Activated naive CD4-positive, alpha-beta T cell treated with anti-CD3 and anti-CD28 coated beads, Interleukin-2, amount 50 U/mL, for 72 hours (primary cell): ENCODE data around the gene TANGO2. TPM values are rescaled to one million over a fixed set of nuclear protein-coding genes. Genes with fewer than 3 reads are reported as not detected.
"Not testable (repeated sequence)": the region's sequence is repeated elsewhere in the genome, so short reads cannot be mapped to it uniquely, and the experiment has no call there.

Source experiments
- ATAC-seq, 2 donors: fragments of 150-1000 bp; cut with Tn5 transposase; 2 replicates each; pipeline ENCODE4 v1.10.0; 2021; ENCODE audit warnings: mild to moderate bottlenecking in 2 of 2, moderate library complexity in 2 of 2
- DNase-seq, 2 donors: peaks; one replicate each; pipeline ENCODE4 v3.0.0; 2021 to 2022; ENCODE audit warnings: low spot score in 2 of 2
- H3K27ac Mint-ChIP-seq, 2 donors: one replicate each; pipeline ENCODE4 v1.8.0; 2022; ENCODE audit warnings: mild to moderate bottlenecking in 2 of 2, mixed read lengths in 2 of 2
- H3K36me3 Mint-ChIP-seq, 2 donors: one replicate each; pipeline ENCODE4 v1.8.0; 2022; ENCODE audit warnings: mixed read lengths in 2 of 2
- H3K9me3 Mint-ChIP-seq, 2 donors: one replicate each; pipeline ENCODE4 v1.8.0; 2022; ENCODE audit warnings: mixed read lengths in 2 of 2
- total RNA-seq, 2 donors: library from RNA; stranded (reverse); gene quantifications; one replicate each; pipeline ENCODE4 v1.2.3, GENCODE V29; 2022

Gene TANGO2
- total RNA-seq, 2 donors from 2014 or later: 19.1 to 19.3 TPM

- Mint-ChIP-seq H3K36me3 (no peaks in the 10 kb centered on the region), H3K27ac (no peak overlapping the region), H3K9me3 (no peaks in the 10 kb centered on the region)
- no peak for DNase-seq
- no peak for ATAC-seq
These were observed 36.8 kb downstream of the TANGO2 start for GRCh38 chr22:20057596-20058268.

DNA sequence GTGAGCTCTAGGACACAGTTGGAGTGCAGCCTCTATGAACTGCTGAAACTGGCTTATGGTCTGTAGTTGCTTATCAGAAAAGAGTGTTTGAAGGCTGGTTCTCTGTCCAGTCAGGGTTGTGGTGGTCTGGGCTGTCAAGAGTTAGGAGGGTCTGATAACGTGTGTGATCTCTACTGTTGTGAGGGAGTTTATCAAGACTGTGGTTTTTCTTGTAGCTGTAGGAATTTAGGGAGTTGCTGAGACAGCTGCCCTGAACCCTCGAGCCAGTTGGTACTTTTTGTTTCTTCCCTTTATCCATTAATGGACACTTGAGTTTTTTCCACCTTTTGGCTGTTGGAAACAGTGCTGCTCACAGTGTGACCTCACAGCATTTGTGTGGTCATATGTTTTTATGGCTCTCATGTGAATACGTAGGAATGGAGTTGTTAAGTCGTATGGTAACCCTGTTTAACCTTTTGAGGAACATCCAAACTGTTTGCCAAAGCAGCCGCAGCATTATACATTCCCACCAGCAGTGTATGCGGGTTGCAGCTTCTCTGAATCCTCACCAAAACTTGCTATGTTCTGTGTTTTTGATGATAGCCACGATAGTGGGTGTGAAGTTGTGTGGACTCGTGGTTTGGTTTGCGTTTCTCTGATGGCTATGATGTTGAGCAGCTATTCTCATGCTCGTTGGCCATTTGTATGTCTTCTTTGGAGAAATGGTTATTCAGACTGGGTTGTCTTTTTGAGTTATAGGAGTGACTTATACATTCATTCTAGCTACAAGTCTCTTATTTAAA is 38.3 kb downstream of the TANGO2 start:
- ATAC-seq (no peak), DNase-seq (no peak)
- no peak overlapping the region for H3K27ac Mint-ChIP-seq
- H3K36me3 Mint-ChIP-seq: no peaks in the 10 kb centered on the region
- H3K9me3 Mint-ChIP-seq: no peaks in the 10 kb centered on the region

GRCh38 chr22:20060700-20061480 is 40.0 kb downstream of the TANGO2 start:
- Mint-ChIP-seq H3K9me3 (no peaks in the 10 kb centered on the region), H3K27ac (peak overlapping the region; percentile 22 to 61), H3K36me3 (no peaks in the 10 kb centered on the region)
- ATAC-seq: no peak
- no peak for DNase-seq

DNA sequence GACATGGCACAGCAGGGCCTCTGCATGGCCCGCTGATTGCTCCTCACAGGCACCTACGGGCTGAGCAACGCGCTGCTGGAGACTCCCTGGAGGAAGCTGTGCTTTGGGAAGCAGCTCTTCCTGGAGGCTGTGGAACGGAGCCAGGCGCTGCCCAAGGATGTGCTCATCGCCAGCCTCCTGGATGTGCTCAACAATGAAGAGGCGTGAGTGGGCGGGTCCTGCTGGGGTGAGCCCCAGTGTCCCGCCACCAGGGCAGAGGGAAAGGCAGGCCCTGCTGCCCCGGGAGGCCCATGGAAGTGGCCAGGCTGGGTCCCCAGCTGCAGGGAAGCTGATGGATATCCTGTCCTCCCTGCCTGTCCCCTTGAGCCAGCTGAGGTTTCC is 40.6 kb downstream of the TANGO2 start:
- Mint-ChIP-seq H3K36me3 (no peaks in the 10 kb centered on the region), H3K27ac (peak overlapping the region in 1 of 2 donors; percentile 61), H3K9me3 (no peaks in the 10 kb centered on the region)
- no peak for DNase-seq
- no peak for ATAC-seq

- no peak for ATAC-seq
- DNase-seq: no peak
- Mint-ChIP-seq H3K27ac (peak overlapping the region in 1 of 2 donors; percentile 74), H3K9me3 (no peaks in the 10 kb centered on the region), H3K36me3 (no peaks in the 10 kb centered on the region)
These were observed 41.3 kb downstream of the TANGO2 start for GRCh38 chr22:20062043-20062765.

DNA sequence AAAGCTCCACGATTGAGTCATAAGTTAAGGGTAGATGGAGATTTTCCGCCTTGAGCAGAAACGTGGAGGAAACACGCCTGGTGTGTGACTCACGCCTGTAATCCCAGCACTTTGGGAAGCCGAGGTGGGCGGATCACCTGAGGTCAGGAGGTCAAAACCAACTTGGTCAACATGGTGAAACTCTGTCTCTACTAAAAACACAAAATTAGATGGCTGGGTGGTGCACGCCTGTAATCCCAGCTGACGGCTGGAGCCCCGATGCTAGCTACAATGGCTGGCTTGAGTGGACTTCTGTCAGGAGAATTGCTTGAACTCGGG is 41.8 kb downstream of the TANGO2 start:
- Mint-ChIP-seq H3K9me3 (no peaks in the 10 kb centered on the region), H3K27ac (peak overlapping the region; percentile 69 to 74), H3K36me3 (no peaks in the 10 kb centered on the region)
- DNase-seq (no peak), ATAC-seq (no peak)

DNA sequence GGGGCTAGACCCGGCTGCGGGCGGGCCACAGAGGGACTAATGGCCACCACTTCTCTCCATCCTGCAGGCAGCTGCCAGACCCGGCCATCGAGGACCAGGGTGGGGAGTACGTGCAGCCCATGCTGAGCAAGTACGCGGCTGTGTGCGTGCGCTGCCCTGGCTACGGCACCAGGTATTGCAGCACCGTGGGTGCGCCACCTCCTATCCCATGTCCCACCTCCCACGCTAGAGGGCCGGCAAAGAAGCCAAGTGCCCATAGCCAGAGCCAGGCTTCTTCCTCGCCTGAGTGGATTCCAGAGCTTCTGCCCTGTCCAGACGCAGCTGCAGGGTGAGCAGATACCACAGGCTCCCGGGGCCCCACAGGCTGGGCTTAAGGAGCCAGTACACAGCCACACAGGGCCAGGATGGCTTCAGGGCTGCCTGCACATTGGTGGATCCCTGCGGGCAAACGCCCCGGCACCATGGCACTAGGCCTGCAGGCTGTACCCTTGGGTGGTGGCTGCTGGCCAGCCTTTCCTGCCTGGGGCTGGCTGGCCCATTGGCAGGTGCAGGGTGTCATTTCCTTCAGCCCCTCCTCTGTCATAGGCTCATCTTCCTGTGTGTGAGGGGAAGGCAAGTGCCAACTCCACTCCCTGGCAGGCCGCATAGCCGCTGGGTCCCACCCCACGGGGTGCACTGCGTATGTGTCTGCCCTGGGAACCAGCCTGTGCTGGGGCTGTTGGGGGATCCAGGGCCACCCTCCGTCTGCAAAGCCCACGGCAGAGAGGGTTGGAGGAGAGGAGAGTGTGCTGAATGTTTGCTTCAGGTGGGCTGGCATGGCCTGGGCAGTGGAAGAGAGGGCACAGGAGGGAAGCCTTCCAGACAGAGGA is 42.6 kb downstream of the TANGO2 start:
- Mint-ChIP-seq H3K27ac (peak overlapping the region in 1 of 2 donors; percentile 69), H3K9me3 (no peaks in the 10 kb centered on the region), H3K36me3 (no peaks in the 10 kb centered on the region)
- DNase-seq (no peak), ATAC-seq (no peak)

GRCh38 chr22:20064140-20064480 is 43.2 kb downstream of the TANGO2 start:
- no peak overlapping the region for H3K27ac Mint-ChIP-seq
- H3K36me3 Mint-ChIP-seq: no peaks in the 10 kb centered on the region
- DNase-seq: no peak
- no peak for ATAC-seq
- H3K9me3 Mint-ChIP-seq: no peaks in the 10 kb centered on the region

DNA sequence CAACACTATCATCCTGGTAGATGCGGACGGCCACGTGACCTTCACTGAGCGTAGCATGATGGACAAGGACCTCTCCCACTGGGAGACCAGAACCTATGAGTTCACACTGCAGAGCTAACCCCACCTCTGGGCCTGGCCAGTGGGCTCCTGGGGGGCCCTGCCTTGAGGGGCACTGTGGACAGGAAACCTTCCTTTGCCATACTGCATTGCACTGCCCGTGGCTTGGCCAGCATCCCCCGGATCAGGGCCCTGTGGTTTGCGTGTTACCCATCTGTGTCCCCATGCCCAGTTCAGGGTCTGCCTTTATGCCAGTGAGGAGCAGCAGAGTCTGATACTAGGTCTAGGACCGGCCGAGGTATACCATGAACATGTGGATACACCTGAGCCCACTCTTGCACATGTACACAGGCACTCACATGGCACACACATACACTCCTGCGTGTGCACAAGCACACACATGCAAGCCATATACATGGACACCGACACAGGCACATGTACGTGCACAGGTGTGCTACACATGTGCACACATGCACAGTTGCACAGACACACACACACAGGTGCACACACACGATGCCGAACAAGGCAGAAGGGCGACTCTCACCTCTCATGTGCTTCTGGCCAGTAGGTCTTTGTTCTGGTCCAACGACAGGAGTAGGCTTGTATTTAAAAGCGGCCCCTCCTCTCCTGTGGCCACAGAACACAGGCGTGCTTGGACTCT is 43.8 kb downstream of the TANGO2 start:
- Mint-ChIP-seq H3K36me3 (no peaks in the 10 kb centered on the region), H3K9me3 (no peaks in the 10 kb centered on the region), H3K27ac (no peak overlapping the region)
- DNase-seq (no peak), ATAC-seq (no peak)

DNA sequence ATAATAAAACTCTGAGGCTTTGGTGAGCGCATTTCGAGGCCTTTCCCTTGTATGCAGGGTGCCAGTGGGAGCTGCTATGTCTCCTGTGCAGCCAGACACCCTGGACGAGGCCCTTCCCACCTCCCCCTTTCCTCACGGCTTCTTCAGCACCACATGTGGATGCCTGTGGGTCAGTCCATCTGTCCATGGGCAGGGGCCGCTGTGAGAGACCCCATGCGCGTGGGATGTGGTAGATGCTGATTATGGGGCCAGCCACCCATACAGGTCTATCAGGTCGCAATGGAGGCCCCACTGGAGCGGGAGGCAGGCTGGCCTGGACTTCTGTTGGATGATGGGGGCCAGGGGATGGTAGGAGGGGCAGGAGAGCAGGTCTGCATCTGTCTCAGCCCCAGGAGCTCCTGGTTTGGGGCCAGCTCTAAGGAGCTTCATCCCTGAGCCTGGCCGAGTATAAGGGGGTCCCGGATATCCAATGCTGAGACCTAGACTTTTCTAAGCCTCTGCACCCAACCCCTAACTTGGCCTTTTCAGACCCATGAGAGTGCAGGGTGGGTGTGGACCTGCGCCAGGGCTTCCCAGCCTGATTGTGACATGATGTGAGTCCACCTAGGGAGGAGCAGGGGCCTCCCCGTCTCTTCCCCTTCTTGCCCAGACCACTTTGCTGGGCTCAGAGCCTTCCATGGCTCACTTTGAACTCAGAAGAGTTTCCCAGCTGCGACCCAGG is 45.1 kb downstream of the TANGO2 start:
- DNase-seq: no peak
- no peaks in the 10 kb centered on the region for H3K36me3 Mint-ChIP-seq
- H3K27ac Mint-ChIP-seq: no peak overlapping the region
- H3K9me3 Mint-ChIP-seq: no peaks in the 10 kb centered on the region
- no peak for ATAC-seq

DNA sequence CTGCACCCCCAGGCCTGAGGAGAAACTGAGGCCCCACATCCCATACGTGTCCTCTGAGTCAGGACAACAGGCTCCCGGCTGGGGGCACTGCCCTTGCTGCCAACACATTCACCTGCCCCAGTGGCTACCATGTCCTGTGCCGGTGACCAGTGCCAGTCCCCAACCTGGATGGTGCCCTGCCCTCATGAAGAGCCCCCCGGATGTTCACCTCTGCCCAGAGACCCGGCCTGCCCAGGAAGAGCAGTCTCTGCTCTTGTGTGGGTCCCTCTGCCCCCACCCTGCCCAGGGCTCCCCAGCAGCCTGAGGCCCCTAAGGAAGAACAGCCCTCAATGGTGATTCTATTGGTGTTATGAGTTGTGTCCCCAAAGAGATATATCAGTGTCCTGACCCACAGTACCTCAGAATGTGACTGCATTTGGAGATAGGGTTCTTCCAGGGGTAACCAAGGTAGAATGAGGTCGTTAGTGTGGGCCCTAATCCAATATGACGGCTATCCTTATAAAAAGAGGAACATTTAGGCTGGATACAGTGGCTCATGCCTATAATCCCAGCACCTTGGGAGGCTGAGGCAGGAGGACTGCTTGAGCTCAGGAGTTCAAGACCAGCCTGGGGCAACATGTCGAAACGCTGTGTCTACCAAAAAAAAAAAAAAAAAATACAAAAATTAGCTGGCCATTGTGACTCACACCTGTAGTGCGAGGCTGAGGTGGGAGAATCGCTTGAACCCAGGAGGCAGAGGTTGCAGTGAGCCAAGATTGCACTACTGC is 45.9 kb downstream of the TANGO2 start:
- DNase-seq (no peak), ATAC-seq (no peak)
- Mint-ChIP-seq H3K9me3 (no peaks in the 10 kb centered on the region), H3K36me3 (no peaks in the 10 kb centered on the region), H3K27ac (no peak overlapping the region)

- not testable (repeated sequence) for H3K9me3 Mint-ChIP-seq, ATAC-seq, H3K36me3 Mint-ChIP-seq, DNase-seq, H3K27ac Mint-ChIP-seq
These were observed 46.4 kb downstream of the TANGO2 start for GRCh38 chr22:20067384-20067682.

DNA sequence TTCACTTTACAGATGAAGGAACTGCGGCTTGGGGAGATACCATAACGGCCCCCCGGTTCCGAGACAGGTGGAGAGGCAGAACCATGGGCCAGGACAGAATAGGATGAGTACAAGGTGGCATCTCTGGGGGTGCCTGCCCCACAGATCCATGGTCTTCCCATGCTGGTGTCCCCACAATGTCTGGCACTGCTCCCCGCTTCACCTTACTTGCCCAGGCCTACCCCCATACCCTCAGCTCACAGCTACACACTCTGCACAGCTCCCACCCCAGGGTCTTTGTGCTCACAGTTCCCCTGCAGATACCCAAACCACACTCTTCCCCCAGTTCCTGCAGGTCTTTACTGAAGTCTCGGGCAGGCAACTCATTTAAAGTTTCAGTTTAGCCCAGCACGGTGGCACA is 47.7 kb downstream of the TANGO2 start:
- ATAC-seq (no peak), DNase-seq (no peak)
- Mint-ChIP-seq H3K9me3 (no peaks in the 10 kb centered on the region), H3K27ac (no peak overlapping the region), H3K36me3 (no peaks in the 10 kb centered on the region)

GRCh38 chr22:20069331-20070042 is 48.6 kb downstream of the TANGO2 start:
- DNase-seq: no peak
- no peak for ATAC-seq
- Mint-ChIP-seq H3K36me3 (no peaks in the 10 kb centered on the region), H3K9me3 (no peaks in the 10 kb centered on the region), H3K27ac (no peak overlapping the region)
